Measurements from ENCODE around the gene LMO1.

The LMO1 gene

DNA sequence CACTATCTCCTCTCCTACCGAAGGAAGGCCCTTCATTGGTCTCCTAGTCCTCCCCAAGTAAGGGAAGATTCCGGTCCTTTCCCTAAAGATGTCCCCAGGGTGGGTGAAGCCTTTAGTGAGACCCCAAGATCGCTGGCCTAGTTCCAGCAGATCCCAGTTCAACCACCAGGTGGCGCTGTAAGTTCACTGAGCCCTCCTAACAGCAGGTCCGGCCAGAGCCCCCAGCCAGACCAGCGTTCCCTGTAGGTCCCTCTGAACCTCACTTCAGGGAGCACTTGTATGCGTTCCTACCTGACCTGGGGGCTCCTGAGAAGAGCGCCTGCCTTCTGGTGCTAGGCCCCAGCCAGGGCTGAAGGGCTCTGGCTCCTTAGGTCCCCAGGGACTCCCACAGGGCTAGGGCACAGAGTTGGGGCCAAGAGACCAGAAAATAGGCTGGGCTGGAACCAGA lies 38.1 kb downstream of the LMO1 start:
- DNase-seq: peak; percentile 0

DNA sequence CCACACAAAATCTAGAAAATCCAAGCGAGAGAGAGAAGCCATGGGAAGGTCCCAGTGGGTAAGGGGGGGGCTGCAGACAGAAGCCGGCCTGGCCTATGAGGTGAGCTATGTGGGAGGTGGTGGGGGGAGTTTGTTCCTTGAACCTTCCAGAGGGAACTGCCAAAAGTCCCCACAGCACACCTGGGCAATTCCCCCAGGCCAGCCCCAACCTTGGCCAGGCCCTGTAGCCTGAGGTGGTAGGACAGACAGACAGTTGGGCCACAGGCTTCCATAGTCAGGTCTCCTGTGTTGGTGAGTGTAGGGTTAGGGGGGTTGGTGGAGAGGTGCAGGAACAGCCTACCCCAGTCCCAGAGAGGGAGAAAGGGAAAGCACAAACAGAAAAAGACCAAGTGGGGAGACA lies 39.0 kb downstream of the LMO1 start:
- DNase-seq: no peak

DNA sequence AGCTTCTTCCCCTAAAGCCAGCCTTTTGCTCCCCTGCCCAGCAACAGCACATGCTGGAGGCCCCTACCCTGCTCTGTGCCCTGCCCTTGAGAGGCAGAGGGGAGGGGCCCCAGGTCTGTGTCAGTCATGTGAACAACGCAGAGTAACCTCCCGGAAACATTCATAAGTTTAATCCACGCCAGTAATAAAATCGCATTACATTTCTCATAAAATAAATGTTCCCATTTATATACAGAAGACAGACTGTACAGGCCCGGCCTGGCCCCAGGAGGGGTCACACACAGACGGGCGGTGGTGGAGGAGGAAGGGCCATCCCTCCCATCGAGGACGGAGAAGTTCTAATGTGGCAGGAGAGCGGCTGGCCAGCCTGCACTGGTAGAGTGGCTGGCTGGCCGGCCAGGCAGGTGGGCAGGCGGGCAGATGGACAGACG lies 39.5 kb downstream of the LMO1 start:
- DNase-seq: no peak

- DNase-seq: no peak
Measured at GRCh38 chr11:8223513-8223900, 40.2 kb downstream of the LMO1 start.

- DNase-seq: no peak
Measured at GRCh38 chr11:8222820-8223512, 40.7 kb downstream of the LMO1 start.

DNA sequence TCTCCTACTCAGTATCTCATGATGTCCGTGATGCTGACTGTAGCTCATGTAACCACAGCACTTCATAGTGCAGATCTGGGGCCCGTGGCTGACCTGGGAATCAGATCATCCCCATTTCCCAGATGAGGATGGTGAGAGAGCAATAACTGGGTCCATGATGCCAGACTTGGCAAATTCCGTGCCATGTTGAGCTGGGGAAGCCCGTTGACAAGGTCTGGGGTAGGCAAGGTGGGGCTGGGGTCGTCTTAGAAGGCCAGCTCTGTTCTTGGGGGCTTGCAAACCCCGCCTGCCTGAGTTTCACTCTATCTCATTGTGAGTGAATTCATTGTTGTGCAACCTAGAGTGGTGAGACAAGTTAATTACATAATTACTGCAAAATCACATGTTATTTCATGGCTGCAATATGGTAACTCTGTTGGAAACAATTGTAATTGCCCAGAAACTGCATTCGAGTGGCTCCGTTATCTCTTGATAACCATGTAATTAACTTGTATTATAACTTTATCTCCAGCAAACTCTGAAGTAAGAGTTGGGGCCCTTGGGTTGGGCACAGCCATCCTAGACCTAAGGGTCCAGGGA lies 41.7 kb downstream of the LMO1 start:
- DNase-seq: no peak

GRCh38 chr11:8221046-8221723 lies 42.5 kb downstream of the LMO1 start:
- no peak for DNase-seq

DNA sequence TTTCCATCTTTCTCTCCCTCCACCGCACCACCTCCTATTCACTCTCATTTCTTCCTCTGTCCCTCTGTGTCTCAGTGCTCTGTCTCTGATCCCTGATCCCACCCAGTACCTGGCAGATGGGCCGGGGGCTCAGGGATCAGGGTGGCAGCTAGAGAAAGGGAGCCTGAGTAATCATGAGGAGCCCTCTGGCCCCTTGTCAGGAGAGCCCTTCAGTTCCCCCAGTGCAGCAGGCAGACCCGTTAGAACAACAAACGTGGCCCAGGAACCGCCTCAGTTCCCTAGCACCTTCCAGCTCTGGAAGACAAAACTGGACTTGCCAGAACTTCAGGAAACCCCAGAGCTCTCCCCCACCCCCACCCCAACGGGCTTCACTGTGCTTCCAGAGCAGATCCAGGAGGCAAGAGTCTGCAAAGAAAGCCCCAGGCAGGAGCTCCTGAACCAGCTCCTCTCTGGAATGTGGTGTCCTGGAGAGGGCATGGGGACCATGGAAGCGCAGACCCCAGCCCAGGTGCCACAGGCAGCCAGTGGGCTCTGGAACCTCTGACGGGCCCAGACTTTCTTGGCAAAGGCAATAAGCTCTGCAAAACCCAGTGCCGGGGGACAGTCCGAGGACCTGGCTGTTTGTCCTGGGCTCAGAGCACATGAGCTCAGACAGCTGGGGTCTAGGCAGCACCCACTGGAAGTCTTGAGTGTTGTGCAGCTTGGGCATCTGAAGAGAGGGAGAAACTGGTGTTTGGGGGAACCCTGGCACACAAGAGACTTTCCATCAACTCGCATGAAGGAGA lies 43.2 kb downstream of the LMO1 start:
- no peak for DNase-seq

- DNase-seq: no peak
Measured at GRCh38 chr11:8219257-8220021, 44.2 kb downstream of the LMO1 start.

- DNase-seq: no peak
Measured at GRCh38 chr11:8218840-8219239, 44.8 kb downstream of the LMO1 start.

- DNase-seq: no peak
Measured at GRCh38 chr11:8218409-8218808, 45.3 kb downstream of the LMO1 start.

DNA sequence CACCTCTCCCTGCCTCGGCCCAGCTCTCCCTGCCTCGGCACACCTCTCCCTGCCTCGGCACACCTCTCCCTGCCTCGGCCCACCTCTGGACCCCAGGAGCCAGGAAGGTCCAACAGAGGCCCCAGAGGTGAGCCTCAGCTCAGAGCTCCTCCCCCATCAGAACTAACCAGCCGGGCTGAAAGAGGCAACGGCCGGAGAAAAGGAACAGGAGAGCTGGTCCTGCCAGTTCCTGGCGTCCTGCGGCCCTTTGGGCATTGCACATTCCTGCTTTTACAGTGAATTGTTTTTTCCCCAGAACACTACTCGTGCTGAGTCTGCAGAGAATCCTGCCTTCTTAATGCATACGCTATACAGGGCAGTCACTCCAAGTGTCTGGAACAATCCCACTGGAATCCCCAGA lies 45.8 kb downstream of the LMO1 start:
- no peak for DNase-seq

- DNase-seq: no peak
Measured at GRCh38 chr11:8217136-8217535, 46.5 kb downstream of the LMO1 start.

- no peak for DNase-seq
Measured at GRCh38 chr11:8213376-8213775, 50.3 kb downstream of the LMO1 start.

DNA sequence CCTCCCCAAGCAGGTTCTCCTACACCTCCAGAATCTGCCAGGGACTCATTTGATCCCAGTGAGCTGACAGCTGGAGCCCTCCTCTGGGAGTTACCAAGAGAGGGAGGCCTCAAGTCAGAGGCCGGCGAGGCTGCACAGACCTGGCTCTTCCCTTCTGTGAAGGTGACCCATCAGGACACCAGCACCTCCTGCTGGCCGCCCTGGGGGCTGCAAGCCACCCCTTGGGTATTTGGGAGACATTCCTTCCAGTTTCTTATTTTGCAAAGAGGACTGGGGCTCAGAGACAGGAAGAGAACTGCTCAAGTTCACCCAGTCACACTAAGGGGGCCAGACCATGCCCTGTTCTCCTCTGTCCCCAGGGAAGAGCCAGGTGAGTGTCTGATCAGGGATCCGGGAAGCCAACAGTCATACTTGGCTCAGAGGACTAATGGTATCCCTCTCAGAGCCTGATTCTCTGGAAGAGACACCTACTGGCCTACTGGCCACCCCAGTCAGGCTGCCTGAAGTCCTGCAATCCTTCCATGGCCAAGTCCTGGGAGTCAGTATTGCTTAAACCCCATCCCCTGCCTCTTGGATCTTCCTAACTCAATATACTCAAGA lies 54.4 kb downstream of the LMO1 start:
- DNase-seq: no peak

GRCh38 chr11:8207080-8208000 lies 56.3 kb downstream of the LMO1 start:
- no peak for DNase-seq

GRCh38 chr11:8206251-8207079 lies 57.2 kb downstream of the LMO1 start:
- no peak for DNase-seq

GRCh38 chr11:8205566-8205965 lies 58.1 kb downstream of the LMO1 start:
- DNase-seq: no peak

- DNase-seq: no peak
Measured at GRCh38 chr11:8204596-8204995, 59.1 kb downstream of the LMO1 start.

DNA sequence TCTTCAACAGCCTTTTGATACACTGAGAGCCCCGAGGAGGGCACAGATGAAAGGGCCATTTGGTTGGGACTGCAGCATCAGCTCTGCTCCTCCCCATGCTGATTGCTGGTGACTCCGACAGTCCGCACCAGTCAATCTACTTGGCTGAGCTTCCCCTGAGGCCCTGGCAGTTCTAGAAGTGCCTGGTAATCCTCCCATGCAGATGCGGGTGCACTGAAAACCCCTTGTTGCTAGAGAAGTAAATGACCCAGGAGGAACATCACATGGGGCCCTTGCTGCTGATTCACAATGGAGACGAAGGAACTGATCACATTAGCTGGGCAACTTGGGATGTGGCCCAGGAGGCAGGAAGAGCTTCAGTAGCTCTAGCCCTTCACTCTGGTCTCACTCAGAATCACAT lies 59.7 kb downstream of the LMO1 start:
- DNase-seq: no peak

- DNase-seq: no peak
Measured at GRCh38 chr11:8203414-8203715, 60.3 kb downstream of the LMO1 start.

Data from SHP77 treated with DMSO at 0.1 percent for 48 hours (cell line).